PC-9 (cell line): ENCODE results near the gene MFAP3. TPM values are rescaled to one million over a fixed set of nuclear protein-coding genes. Genes with fewer than 3 reads are reported as not detected.

ENCODE experiments used
- BruUV-seq: library from RNA; stranded (reverse); fragments of 400-500 nt; replicated peaks from 2 replicates; lab custom pipeline; 2021; lab: Mats Ljungman, UMichigan
- CTCF ChIA-PET: fragments of 300-600 bp; sonication (Branson Sonifier 250); formaldehyde crosslinking; loops from one replicate; lab custom pipeline; 2022; ENCODE audit warnings: antibody characterized with exemption; lab: Charles Lee
- POLR2A ChIA-PET: fragments of 300-600 bp; sonication (Branson Sonifier 250); formaldehyde crosslinking; loops from one replicate; lab custom pipeline; 2022; ENCODE audit warnings: antibody characterized with exemption; ENCODE audit not compliant: unreplicated experiment; lab: Charles Lee
- DNase-seq, 2 experiments: peaks; one replicate each; pipeline versions ENCODE4 v3.0.0 to v3.0.0-alpha.2; 2015 to 2022; ENCODE audit warnings: mixed read lengths in 1 of 2
- H2AFZ ChIP-seq: fragments of 200-600 bp; sonication (generic); 2 replicates; pipeline ENCODE4 v1.8.1; 2017; ENCODE audit warnings: antibody characterized with exemption
- H3F3A ChIP-seq: fragments of 200-600 bp; sonication (generic); 2 replicates; pipeline ENCODE4 v1.8.1; 2017; ENCODE audit warnings: antibody characterized with exemption, mild to moderate bottlenecking, low read depth; ENCODE audit not compliant: insufficient read depth
- H3K27ac ChIP-seq: fragments of 200-600 bp; sonication (generic); 2 replicates; pipeline ENCODE4 v1.6.1; 2016; ENCODE audit warnings: mixed run types
- H3K27me3 ChIP-seq: fragments of 200-600 bp; sonication (generic); 2 replicates; pipeline ENCODE4 v1.6.1; 2016; ENCODE audit warnings: low read depth, mixed run types; ENCODE audit not compliant: insufficient read depth
- H3K36me3 ChIP-seq: fragments of 200-600 bp; sonication (generic); 2 replicates; pipeline ENCODE4 v1.6.1; 2016; ENCODE audit warnings: low read depth, mixed run types
- H3K4me1 ChIP-seq: fragments of 200-600 bp; sonication (generic); replicated peaks from 2 replicates; pipeline ENCODE4 v1.6.1; 2016; ENCODE audit warnings: mixed run types; ENCODE audit not compliant: insufficient read depth
- H3K4me2 ChIP-seq: fragments of 200-600 bp; sonication (generic); 2 replicates; pipeline ENCODE4 v1.6.1; 2017; ENCODE audit warnings: mixed run types
- H3K4me3 ChIP-seq: fragments of 200-600 bp; sonication (generic); 2 replicates; pipeline ENCODE4 v1.6.1; 2016; ENCODE audit warnings: mixed run types
- H3K79me2 ChIP-seq: fragments of 200-600 bp; sonication (generic); 2 replicates; pipeline ENCODE4 v1.6.1; 2017; ENCODE audit warnings: low read depth, mixed run types
- H3K9me2 ChIP-seq: fragments of 200-600 bp; sonication (generic); 2 replicates; pipeline ENCODE4 v1.8.1; 2017; ENCODE audit warnings: mild to moderate bottlenecking; ENCODE audit not compliant: insufficient read depth
- H3K9me3 ChIP-seq: fragments of 200-600 bp; sonication (generic); 2 replicates; pipeline ENCODE4 v1.8.1; 2016; ENCODE audit warnings: low read depth; ENCODE audit not compliant: insufficient read depth
- H4K20me1 ChIP-seq: fragments of 200-600 bp; sonication (generic); 2 replicates; pipeline ENCODE4 v1.8.1; 2017; ENCODE audit not compliant: insufficient read depth
- CTCF ChIP-seq: fragments of 200-600 bp; sonication (generic); conservative IDR thresholded peaks from 2 replicates; pipeline ENCODE4 v1.6.1; 2017; ENCODE audit warnings: mixed run types, antibody characterized with exemption, mild to moderate bottlenecking, moderate library complexity
- EZH2 ChIP-seq: fragments of 200-600 bp; sonication (generic); IDR thresholded peaks from 2 replicates; pipeline ENCODE4 v1.8.0; 2017; ENCODE audit warnings: antibody characterized with exemption, low read depth
- intact Hi-C: fragments of 100-400 bp; cut with micrococcal nuclease; formaldehyde crosslinking; loops from one replicate; pipeline ENCODE4 v1.10.0; 2022; ENCODE audit not compliant: unreplicated experiment
- total RNA-seq: library from RNA; stranded (reverse); gene quantifications from 2 replicates; pipeline ENCODE4 v1.2.3, GENCODE V29; 2021

Gene MFAP3
- total RNA-seq, 1 experiment from 2014 or later, result 29.3 TPM

GRCh38 chr5:154071799-154072413 lies 33.1 kb downstream of the MFAP3 start:
- H3K4me3 ChIP-seq, result no peak overlapping the region
- POLR2A ChIA-PET, result interaction anchor here (0.6 kb wide), 1 partner anchor 149 kb away, joined by 9 read pairs; no protein-coding TSS in a partner anchor
- CTCF ChIA-PET, result interaction anchor here (0.6 to 1.5 kb wide), 19 partner anchors 13 to 568 kb away, joined by 3 to 8 read pairs (median 3); no protein-coding TSS in a partner anchor

GRCh38 chr5:154072414-154073171 lies 33.8 kb downstream of the MFAP3 start:
- Histone ChIP-seq H3K4me3 (no peak overlapping the region), H3K9me2 (no peaks in the 10 kb centered on the region), H3K4me1 (peaks cover 25% of the 10 kb centered on the region), H3K27ac (no peak overlapping the region), H3K36me3 (no peaks in the 10 kb centered on the region), H3K27me3 (no peaks in the 10 kb centered on the region), H3K4me2 (peak overlapping the region; percentile 56; the same call in 1 of the 2 replicates), H3K79me2 (no peaks in the 10 kb centered on the region), H3K9me3 (no peaks in the 10 kb centered on the region), H4K20me1 (no peaks in the 10 kb centered on the region), H2AFZ (peak overlapping the region; percentile 45; the same call in 1 of the 2 replicates), H3F3A (peaks cover 6% of the 10 kb centered on the region; the same call in 1 of the 2 replicates)
- TF ChIP-seq CTCF (peak; percentile 99), EZH2 (no peak)
- no TSS peak for BruUV-seq
- intact Hi-C loops, result loop anchor here (1.0 to 5.0 kb wide), 9 partner anchors 18 to 568 kb away; no protein-coding TSS in a partner anchor
- DNase-seq, result peak; percentile 44 to 81
- ChIA-PET POLR2A (interaction anchor here (0.6 kb wide), 1 partner anchor 149 kb away, joined by 9 read pairs; no protein-coding TSS in a partner anchor), CTCF (interaction anchor here (0.6 to 1.5 kb wide), 22 partner anchors 13 to 796 kb away, joined by 3 to 11 read pairs (median 4); no protein-coding TSS in a partner anchor)

More at GRCh38 chr5:154071799-154072413, 33.1 kb downstream of the MFAP3 start:
- BruUV-seq, result no TSS peak
- Histone ChIP-seq H3F3A (no peaks in the 10 kb centered on the region; the same call in 1 of the 2 replicates), H3K4me2 (peak overlapping the region; percentile 56; the same call in 1 of the 2 replicates), H3K27ac (no peak overlapping the region), H3K27me3 (no peaks in the 10 kb centered on the region), H3K9me2 (0 out of 2 replicates have a peak, but pooled peaks cover 4% of the 10 kb centered on the region), H3K79me2 (no peaks in the 10 kb centered on the region), H3K36me3 (no peaks in the 10 kb centered on the region), H4K20me1 (no peaks in the 10 kb centered on the region), H3K4me1 (peaks cover 19% of the 10 kb centered on the region), H3K9me3 (no peaks in the 10 kb centered on the region), H2AFZ (peak overlapping the region; percentile 45; the same call in 1 of the 2 replicates)
- no peak for TF ChIP-seq EZH2
- no peak for TF ChIP-seq CTCF
- intact Hi-C loops, result loop anchor here (1.0 to 5.0 kb wide), 9 partner anchors 18 to 568 kb away; no protein-coding TSS in a partner anchor
- no peak for DNase-seq
